ENCODE measurements around the gene SERPINB4. TPM values are rescaled to one million over a fixed set of nuclear protein-coding genes. Genes with fewer than 3 reads are reported as not detected.

The SERPINB4 gene
- total and polyA plus RNA-seq, 2 of the 8 experiments (the other 6 are each of a cell fraction or from before 2014, with no cell fraction given), result 0.32 to 0.36 TPM

GRCh38 chr18:63677500-63678225 is 33.6 kb upstream of the SERPINB4 start (continued):
- no peak for TF ChIP-seq TEAD4 (IDR thresholded peaks at IDR 0.05; ENCODE audit: low read depth, low read length)

Measured in H1 (cell line).